Measurements from ENCODE around the gene KRTAP5-5. TPM values are rescaled to one million over a fixed set of nuclear protein-coding genes. Genes with fewer than 3 reads are reported as not detected.
A peak's percentile ranks its signal among the peaks of the same experiment; 100 is the strongest.
"Not testable (repeated sequence)": the region's sequence is repeated elsewhere in the genome, so short reads cannot be mapped to it uniquely, and the experiment has no call there.

The KRTAP5-5 gene
- total RNA-seq, 1 donor from 2014 or later: not detected

GRCh38 chr11:1669546-1670218, 40.1 kb downstream of the KRTAP5-5 start:
- intact Hi-C loops (cut with DNase I): no loop called here
- DNase-seq (ENCODE audit: low spot score) (no peak), ATAC-seq (peak; percentile 84)

- ATAC-seq; DNase-seq (ENCODE audit: low spot score); intact Hi-C loops (cut with DNase I): not testable (repeated sequence)
Measured at GRCh38 chr11:1670457-1670856, 40.9 kb downstream of the KRTAP5-5 start.

DNA sequence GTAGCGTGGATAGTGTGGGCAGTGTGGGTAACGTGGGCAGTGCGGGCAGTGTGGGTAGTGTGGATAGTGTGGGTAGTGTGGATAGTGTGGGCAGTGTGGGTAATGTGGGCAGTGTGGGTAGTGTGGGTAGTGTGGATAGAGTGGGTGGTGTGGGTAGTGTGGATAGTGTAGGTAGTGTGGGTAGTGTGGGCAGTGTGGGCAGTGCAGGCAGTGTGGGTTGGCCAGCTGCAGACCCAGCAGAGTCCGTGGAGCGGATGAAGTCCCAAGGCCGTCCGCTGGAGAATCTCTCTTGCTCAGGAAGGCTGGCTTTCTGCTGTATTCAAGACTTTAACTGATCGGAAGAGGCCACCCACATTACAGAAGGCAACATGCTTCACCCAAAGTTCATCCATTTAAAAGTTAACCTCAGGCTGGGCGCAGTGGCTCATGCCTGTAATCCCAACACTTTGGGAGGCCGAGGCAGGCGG, 41.4 kb downstream of the KRTAP5-5 start:
- DNase-seq (ENCODE audit: low spot score) (peak; percentile 27), ATAC-seq (no peak)
- intact Hi-C loops (cut with DNase I): no loop called here

DNA sequence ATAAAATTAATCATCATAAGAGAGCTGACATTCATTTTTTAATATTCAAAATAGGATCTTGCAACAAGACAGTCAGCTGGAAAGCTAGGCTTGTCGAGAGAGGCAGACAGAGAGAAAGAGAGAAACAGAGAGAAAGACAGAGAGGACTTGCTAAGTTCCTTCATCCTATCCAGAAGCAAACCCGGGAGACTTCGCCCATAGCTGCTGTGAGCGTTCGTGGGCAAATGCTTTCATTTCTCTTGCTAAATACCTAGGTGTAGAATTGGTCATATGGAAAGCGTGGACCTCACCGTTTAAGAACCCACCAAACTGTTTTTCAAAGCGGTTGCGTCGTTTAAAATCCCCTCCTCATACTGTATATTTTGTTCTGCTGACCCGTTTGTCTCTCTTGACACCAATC, 42.1 kb downstream of the KRTAP5-5 start:
- DNase-seq (ENCODE audit: low spot score) (no peak), ATAC-seq (no peak)
- intact Hi-C loops (cut with DNase I): no loop called here

DNA sequence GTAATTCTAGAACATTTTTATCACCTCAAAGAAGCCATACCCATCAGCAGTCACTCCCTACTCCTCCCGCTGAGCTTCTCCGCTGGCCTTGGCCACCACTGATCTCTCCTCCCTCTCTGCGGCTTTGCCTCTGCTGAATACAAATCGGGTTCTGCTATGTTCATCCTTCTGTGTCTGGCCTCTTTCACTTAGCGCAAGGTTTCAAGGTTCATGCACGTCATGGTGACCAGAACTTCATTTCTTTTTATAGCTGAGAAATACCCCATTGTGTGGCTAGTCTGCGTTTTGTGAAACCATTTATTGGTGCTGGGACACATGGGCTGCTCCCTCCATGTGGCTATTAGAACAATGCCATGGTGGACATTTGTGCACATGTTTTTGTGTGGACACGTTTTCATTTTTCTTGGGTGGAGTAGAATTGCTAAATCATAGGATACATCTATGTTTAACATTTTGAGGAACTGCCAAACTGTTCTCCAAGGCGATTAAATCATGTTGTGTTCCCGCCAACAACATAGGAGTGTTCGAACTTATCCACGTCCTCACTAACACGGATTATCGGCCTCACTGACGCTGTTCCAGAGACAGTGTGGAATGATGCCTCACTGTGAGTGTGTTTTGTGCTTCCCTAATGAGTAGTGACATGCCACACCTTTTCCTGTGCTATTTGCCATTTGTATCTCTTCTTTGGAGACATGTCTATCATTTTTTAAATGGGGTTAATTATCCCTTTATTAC, 43.2 kb downstream of the KRTAP5-5 start:
- ATAC-seq (no peak), DNase-seq (ENCODE audit: low spot score) (no peak)
- intact Hi-C loops (cut with DNase I): no loop called here

GRCh38 chr11:1673446-1674172, 44.0 kb downstream of the KRTAP5-5 start:
- intact Hi-C loops (cut with DNase I): no loop called here
- ATAC-seq (no peak), DNase-seq (ENCODE audit: low spot score) (no peak)

DNA sequence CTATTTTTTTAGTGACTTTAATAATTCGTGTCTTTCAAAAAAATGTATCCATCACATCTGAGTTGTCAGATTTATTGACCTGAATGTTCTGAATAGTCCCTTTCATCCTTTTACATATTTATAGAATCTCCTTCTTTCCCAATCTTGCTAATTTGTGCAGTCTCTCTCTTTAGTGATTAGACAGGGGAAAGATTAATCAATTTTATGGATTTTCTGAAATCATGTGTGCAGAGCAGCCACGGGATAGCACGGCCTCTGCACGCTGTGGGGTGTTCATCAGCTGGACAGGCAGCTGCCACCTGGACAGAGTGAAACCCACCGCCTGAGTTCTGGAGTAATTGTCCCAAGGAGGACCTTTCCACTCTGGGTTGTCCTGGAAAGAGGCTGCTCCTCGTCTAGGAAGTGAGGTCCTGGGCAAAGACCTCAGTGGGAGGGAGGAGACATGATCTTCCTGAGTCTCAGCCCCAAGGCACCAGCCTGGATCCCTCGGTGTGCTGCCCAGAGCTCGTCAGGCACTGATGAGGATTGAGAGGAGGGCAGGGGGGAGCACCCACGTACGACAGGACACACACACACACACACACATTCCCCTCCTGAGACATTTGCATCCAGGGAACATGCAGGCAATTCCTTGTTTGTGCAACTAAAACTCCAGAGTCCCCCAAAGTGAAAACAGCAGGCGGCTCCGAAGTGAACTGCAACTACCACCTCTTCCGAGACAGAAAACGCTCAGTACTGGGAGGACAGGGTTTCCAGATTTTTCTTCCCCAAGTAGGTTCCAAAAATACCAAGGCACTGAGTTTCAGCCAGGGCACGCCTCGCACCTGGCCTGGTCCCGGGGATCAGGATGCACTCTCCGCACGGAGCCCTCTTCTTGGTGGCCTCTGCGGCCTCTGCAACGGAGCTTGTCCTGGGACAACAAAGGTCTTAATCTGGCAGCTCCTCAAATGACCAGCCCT, 44.9 kb downstream of the KRTAP5-5 start:
- intact Hi-C loops (cut with DNase I): no loop called here
- ATAC-seq (peak; percentile 55), DNase-seq (ENCODE audit: low spot score) (no peak)

GRCh38 chr11:1675536-1676228, 46.1 kb downstream of the KRTAP5-5 start:
- intact Hi-C loops (cut with DNase I): no loop called here
- ATAC-seq (no peak), DNase-seq (ENCODE audit: low spot score) (no peak)

DNA sequence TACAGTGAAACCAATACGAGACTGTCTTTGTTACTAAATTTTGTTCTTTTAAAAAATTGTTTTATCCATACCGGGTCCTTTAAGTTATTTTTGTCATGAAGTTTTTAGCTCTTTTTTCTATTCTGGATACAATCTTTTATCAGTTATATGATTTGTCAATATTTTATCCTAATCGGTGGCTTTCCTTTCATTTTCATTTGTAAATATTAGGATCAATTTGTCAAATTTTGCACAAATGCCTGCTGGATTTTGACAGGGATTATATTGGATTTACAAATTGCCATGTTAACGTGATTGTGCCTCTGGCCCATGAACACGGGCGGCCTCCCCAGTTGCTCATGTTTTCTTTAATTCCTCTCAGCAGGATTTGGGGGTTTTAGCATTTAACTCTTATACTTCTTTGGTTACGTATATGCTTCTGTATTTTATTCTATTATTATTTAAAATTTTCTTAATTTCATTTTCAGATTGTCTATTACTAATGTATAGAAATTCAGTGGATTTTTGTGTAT, 46.7 kb downstream of the KRTAP5-5 start:
- ATAC-seq (no peak), DNase-seq (ENCODE audit: low spot score) (no peak)
- intact Hi-C loops (cut with DNase I): no loop called here

DNA sequence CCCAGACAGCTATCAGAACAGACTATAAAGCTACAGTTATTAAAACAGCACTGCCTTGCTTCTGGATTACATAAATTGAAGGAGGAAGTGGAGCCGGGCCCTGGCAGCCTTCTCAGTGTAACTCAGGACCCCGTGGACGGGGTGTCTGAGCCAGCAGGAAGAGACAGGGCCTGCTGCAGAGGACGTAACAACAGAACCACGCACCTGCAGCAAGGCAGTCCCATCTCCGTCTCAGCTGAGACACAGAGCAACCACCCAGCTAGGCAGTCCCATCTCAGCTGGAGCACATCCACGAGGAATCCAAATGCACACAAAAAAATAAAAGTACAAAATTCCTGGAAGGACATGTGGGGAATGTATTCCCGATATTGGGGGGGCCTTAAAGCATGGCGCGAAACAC, 50.3 kb downstream of the KRTAP5-5 start:
- intact Hi-C loops (cut with DNase I): no loop called here
- DNase-seq (ENCODE audit: low spot score): no peak
- ATAC-seq: no peak

Other genes starting within 250 kb of the KRTAP5-5 start
- 7.4 TPM for gene BRSK2, start 239.8 kb upstream of the KRTAP5-5 start, total RNA-seq
- gene MOB2, start 143.0 kb upstream of the KRTAP5-5 start, total RNA-seq: 55.2 TPM
- 8.9 TPM for gene DUSP8, start 57.5 kb upstream of the KRTAP5-5 start, total RNA-seq
- not detected for gene KRTAP5-1, start 44.5 kb upstream of the KRTAP5-5 start, total RNA-seq
- not detected for gene KRTAP5-2, start 31.5 kb upstream of the KRTAP5-5 start, total RNA-seq
- not detected for gene KRTAP5-3, start 21.3 kb upstream of the KRTAP5-5 start, total RNA-seq
- not detected for gene KRTAP5-4, start 7.6 kb upstream of the KRTAP5-5 start, total RNA-seq
- not detected for gene KRTAP5-6, start 67.4 kb downstream of the KRTAP5-5 start, total RNA-seq
- gene IFITM10, start 120.8 kb downstream of the KRTAP5-5 start, total RNA-seq: 3.4 TPM
- 554 TPM for gene CTSD, start 134.2 kb downstream of the KRTAP5-5 start, total RNA-seq
- gene SYT8, start 205.2 kb downstream of the KRTAP5-5 start, total RNA-seq: 1.1 TPM
- gene TNNI2, start 209.2 kb downstream of the KRTAP5-5 start, total RNA-seq: not detected
- gene LSP1, start 223.3 kb downstream of the KRTAP5-5 start, total RNA-seq: 89.6 TPM